Measurements from ENCODE around the gene RAP1GAP2.

RAP1GAP2 gene

GRCh38 chr17:3036800-3037199, 240.6 kb downstream of the RAP1GAP2 start:
- no peak overlapping the region for H3K4me3 ChIP-seq (ENCODE audit: low read depth, low read length)
- TF ChIP-seq CTCF (IDR thresholded peaks at IDR 0.05; ENCODE audit: low read depth, low read length): no peak

- H3K4me3 ChIP-seq (ENCODE audit: low read depth, low read length): no peak overlapping the region
- no peak for TF ChIP-seq CTCF (IDR thresholded peaks at IDR 0.05; ENCODE audit: low read depth, low read length)
These were observed 241.0 kb downstream of the RAP1GAP2 start for GRCh38 chr17:3037259-3037658.

DNA sequence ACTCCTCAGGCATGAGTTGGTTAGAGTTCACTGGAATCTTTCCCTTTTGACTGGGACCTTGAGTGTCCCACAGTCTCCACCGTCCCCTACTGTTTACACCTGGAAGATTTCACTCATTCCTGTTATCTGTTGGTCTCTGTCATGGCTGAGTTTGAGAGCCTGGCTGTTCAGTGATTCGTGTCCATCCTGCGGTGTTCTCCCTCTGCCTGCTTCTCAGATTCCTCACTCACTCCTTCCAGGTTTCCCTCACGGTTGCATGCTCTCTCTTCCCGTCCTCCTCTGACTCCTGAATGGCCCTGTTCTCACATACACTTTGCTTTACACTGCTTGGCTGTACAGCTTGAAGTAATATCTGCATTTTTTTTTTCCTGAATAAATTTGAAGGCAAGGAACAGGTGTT, 242.7 kb downstream of the RAP1GAP2 start:
- no peak overlapping the region for H3K4me3 ChIP-seq (ENCODE audit: low read depth, low read length)
- TF ChIP-seq CTCF (IDR thresholded peaks at IDR 0.05; ENCODE audit: low read depth, low read length): no peak

- H3K4me3 ChIP-seq (ENCODE audit: low read depth, low read length): no peak overlapping the region
- TF ChIP-seq CTCF (IDR thresholded peaks at IDR 0.05; ENCODE audit: low read depth, low read length): no peak
These were observed 243.5 kb downstream of the RAP1GAP2 start for GRCh38 chr17:3039736-3040135.

DNA sequence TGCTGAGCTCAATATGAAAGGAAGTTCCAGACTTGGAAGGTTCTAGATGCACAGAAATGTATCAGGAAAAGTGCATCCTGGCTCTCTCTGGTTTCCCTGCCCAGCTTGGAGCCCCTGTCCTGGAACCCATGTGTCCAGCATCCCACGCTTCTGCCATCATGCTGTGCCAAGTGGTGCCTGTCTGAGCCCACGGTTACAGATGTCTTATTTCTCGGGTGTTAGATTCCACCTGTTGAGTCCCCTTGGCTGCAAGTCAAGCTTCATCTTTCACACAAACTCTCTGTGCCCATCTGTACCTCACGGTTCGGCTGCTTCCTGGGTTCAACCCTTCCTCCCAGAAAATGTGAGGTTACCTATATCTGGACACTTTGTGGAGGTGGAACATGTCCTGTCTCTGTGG, 244.6 kb downstream of the RAP1GAP2 start:
- no peak for TF ChIP-seq CTCF (IDR thresholded peaks at IDR 0.05; ENCODE audit: low read depth, low read length)

DNA sequence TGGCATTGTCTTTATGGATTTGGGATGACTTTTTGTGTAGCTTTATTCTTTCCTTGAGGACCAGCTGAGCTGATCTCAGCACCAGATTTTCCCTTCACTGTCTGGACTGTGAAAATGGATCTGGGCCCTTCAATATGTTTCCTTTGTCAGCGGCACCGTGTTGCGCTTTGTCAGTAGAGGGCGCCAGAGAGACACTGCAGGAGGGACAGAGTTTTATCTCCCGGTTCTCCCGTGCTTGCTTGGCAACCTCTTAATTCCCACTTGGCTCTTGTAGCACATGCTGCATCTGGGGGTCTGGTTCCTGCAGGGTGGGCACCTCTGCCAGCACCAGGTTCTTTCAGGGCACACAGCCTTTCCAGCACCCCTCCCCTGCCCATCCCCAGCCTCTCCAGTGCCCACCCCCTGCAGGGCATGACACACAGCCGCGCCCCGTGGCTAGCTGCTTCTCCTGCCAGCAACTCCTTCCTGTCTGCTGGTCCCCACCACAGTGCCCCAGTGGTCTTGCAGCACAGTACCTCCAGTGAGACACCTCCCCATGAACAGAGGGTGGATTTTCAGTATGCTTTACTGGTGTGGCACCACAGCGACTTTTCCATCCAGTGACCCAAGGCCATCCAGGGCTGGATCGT, 247.6 kb downstream of the RAP1GAP2 start:
- peak; percentile 20; the same call in 1 of the 2 replicates for TF ChIP-seq CTCF (IDR thresholded peaks at IDR 0.05; ENCODE audit: low read depth, low read length)
- no peak overlapping the region for H3K4me3 ChIP-seq (ENCODE audit: low read depth, low read length)

More for the DNA sequence above, 244.6 kb downstream of the RAP1GAP2 start:
- H3K4me3 ChIP-seq (ENCODE audit: low read depth, low read length): no peak overlapping the region

GRCh38 chr17:3046753-3047152, 250.5 kb downstream of the RAP1GAP2 start:
- TF ChIP-seq CTCF (IDR thresholded peaks at IDR 0.05; ENCODE audit: low read depth, low read length): no peak
- H3K4me3 ChIP-seq (ENCODE audit: low read depth, low read length): no peak overlapping the region
